PC-3 (cell line): ENCODE measurements around the gene MRM2. TPM values are rescaled to one million over a fixed set of nuclear protein-coding genes. Genes with fewer than 3 reads are reported as not detected.

Source experiments
- ATAC-seq: fragments of 200-7000 bp; cut with Tn5 transposase; 2 replicates; pipeline ENCODE4 v1.9.1; 2020; ENCODE audit warnings: mild to moderate bottlenecking, moderate library complexity
- BruUV-seq: library from RNA; stranded (reverse); fragments of 400-500 nt; replicated peaks from 2 replicates; lab custom pipeline; 2021; lab: Mats Ljungman, UMichigan
- CTCF ChIA-PET: fragments of 300-600 bp; sonication (Branson Sonifier 250); formaldehyde crosslinking; loops from one replicate; lab custom pipeline; 2022; ENCODE audit warnings: antibody characterized with exemption; lab: Charles Lee
- POLR2A ChIA-PET: fragments of 300-600 bp; sonication (Branson Sonifier 250); formaldehyde crosslinking; loops from one replicate; lab custom pipeline; 2022; ENCODE audit warnings: antibody characterized with exemption; ENCODE audit not compliant: unreplicated experiment; lab: Charles Lee
- DNase-seq: peaks from one replicate; pipeline ENCODE4 v3.0.0-alpha.2; 2015
- H2AFZ ChIP-seq: fragments of 300-600 bp; sonication (generic); 2 replicates; pipeline ENCODE4 v1.6.0; 2016; ENCODE audit warnings: antibody characterized with exemption, low read length
- H3F3A ChIP-seq: fragments of 300-600 bp; sonication (generic); one replicate; pipeline ENCODE4 v1.6.0; 2017; ENCODE audit warnings: antibody characterized with exemption, low read length, control low read depth, mild to moderate bottlenecking; ENCODE audit not compliant: unreplicated experiment
- H3K27ac ChIP-seq: fragments of 300-600 bp; sonication (generic); 2 replicates; pipeline ENCODE4 v1.5.1; 2016; ENCODE audit warnings: mild to moderate bottlenecking, low read length
- H3K27me3 ChIP-seq: fragments of 300-600 bp; sonication (generic); 2 replicates; pipeline ENCODE4 v1.6.1; 2016; ENCODE audit warnings: low read length, mixed read lengths
- H3K36me3 ChIP-seq: fragments of 300-600 bp; sonication (generic); 2 replicates; pipeline ENCODE4 v1.6.1; 2016; ENCODE audit warnings: low read depth, mixed run types, low read length, mixed read lengths
- H3K4me1 ChIP-seq: fragments of 300-600 bp; sonication (generic); 2 replicates; pipeline ENCODE4 v1.5.1; 2016; ENCODE audit warnings: low read length; ENCODE audit not compliant: insufficient read depth
- H3K4me2 ChIP-seq: fragments of 300-600 bp; sonication (generic); 2 replicates; pipeline ENCODE4 v1.6.0; 2016; ENCODE audit warnings: low read length
- H3K4me3 ChIP-seq: fragments of 300-600 bp; sonication (generic); 2 replicates; pipeline ENCODE4 v1.5.1; 2016; ENCODE audit warnings: mild to moderate bottlenecking, low read length, mixed read lengths
- H3K79me2 ChIP-seq: fragments of 300-600 bp; sonication (generic); 2 replicates; pipeline ENCODE4 v1.6.1; 2017; ENCODE audit warnings: low read length, mixed read lengths
- H3K9ac ChIP-seq: fragments of 300-600 bp; sonication (generic); 2 replicates; pipeline ENCODE4 v1.6.0; 2016; ENCODE audit warnings: mild to moderate bottlenecking, low read length
- H3K9me2 ChIP-seq: fragments of 300-600 bp; sonication (generic); replicated peaks from 2 replicates; pipeline ENCODE4 v1.6.1; 2016; ENCODE audit warnings: mixed run types, low read length, mixed read lengths
- H3K9me3 ChIP-seq: fragments of 300-600 bp; sonication (generic); 2 replicates; pipeline ENCODE4 v1.6.1; 2016; ENCODE audit warnings: low read length, mixed read lengths
- H4K20me1 ChIP-seq: fragments of 300-600 bp; sonication (generic); 2 replicates; pipeline ENCODE4 v1.6.1; 2016; ENCODE audit warnings: low read length, mixed read lengths
- EZH2 ChIP-seq: fragments of 300-600 bp; sonication (generic); IDR thresholded peaks from one replicate; pipeline ENCODE4 v1.6.1; 2017; ENCODE audit warnings: antibody characterized with exemption, mild to moderate bottlenecking, low read length; ENCODE audit not compliant: unreplicated experiment
- EZH2phosphoT487 ChIP-seq: fragments of 300-600 bp; sonication (generic); IDR thresholded peaks from 2 replicates; pipeline ENCODE4 v1.6.1; 2018; ENCODE audit warnings: mild to moderate bottlenecking, antibody characterized with exemption, low read length, borderline replicate concordance
- intact Hi-C: fragments of 100-400 bp; cut with micrococcal nuclease; formaldehyde crosslinking; loops from 2 replicates; pipeline ENCODE4 v1.9.0; 2023
- total RNA-seq: library from RNA; depleted of rRNA; stranded (reverse); fragments of >200 nt; gene quantifications from 2 replicates; pipeline ENCODE4 v1.2.3, GENCODE V29; 2014
- TF ChIP-seq, protein P1 (sequence below): fragments of 300-600 bp; sonication (generic); conservative IDR thresholded peaks from 2 replicates; pipeline ENCODE4 v1.5.1; 2017; ENCODE audit warnings: antibody characterized with exemption, low read depth, mild to moderate bottlenecking, low read length

MRM2 gene
- total RNA-seq, 1 experiment from 2014 or later: 42.6 TPM

DNA sequence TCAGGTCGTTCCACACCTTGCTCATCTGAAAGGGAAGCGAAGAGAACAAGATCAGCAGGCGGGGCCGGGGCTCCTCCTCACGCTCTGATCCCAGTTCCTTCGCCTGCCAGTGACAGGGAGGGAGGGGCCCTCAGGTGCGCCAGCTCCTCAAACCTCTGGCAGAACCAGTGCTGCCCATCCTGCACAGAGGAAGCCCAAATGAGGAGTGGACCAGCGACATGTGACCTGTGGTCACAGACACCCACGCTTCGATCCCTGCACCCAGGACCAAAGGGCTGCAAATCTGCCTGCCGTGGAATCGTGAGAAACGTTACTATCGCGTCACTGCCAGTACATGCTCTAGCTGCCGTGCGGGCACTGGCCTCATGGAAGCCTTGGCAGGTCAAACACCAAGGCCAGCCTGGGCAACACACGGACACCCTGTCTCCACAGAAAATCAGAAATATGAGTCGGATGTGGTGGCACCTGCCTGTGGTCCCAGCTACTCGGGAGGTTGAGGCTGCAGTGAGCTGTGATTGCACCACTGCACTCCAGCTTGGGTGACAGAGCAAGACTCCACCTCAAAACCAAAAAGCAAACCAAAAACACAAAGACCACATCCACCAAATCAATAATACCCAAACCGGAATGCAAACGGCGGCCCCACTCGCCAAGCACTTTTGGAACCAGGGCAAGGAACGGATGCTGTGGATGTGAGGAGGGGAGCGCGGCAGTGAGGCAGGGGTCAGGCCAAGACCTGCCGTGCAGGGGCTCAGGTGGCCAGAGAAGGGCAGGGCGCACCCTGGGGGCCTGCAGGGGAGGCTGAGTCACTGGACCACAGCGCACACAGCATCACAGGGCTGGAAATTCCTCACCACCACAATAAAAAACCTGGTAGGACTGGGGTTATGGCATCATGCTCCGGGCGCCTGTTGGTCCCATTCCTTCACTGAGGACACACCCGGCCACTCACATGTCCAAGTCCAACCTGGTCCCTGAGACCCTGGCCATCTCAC is 13.4 kb upstream of the MRM2 start:
- ChIA-PET CTCF (no interaction called here), POLR2A (no interaction called here)
- TF ChIP-seq EZH2 (no peak), EZH2phosphoT487 (peak; percentile 86)
- TF ChIP-seq, protein P1, sequence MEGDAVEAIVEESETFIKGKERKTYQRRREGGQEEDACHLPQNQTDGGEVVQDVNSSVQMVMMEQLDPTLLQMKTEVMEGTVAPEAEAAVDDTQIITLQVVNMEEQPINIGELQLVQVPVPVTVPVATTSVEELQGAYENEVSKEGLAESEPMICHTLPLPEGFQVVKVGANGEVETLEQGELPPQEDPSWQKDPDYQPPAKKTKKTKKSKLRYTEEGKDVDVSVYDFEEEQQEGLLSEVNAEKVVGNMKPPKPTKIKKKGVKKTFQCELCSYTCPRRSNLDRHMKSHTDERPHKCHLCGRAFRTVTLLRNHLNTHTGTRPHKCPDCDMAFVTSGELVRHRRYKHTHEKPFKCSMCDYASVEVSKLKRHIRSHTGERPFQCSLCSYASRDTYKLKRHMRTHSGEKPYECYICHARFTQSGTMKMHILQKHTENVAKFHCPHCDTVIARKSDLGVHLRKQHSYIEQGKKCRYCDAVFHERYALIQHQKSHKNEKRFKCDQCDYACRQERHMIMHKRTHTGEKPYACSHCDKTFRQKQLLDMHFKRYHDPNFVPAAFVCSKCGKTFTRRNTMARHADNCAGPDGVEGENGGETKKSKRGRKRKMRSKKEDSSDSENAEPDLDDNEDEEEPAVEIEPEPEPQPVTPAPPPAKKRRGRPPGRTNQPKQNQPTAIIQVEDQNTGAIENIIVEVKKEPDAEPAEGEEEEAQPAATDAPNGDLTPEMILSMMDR: no peak
- Histone ChIP-seq H3K27me3 (no peaks in the 10 kb centered on the region), H3K9me2 (no peaks in the 10 kb centered on the region), H4K20me1 (no peaks in the 10 kb centered on the region), H3K4me2 (peak overlapping the region; percentile 41), H3K36me3 (no peaks in the 10 kb centered on the region; the same call in 1 of the 2 replicates), H3K9me3 (no peaks in the 10 kb centered on the region), H3K79me2 (no peaks in the 10 kb centered on the region), H3K27ac (peak overlapping the region; percentile 57), H2AFZ (no peak overlapping the region), H3K9ac (0 out of 2 replicates have a peak overlapping the region, but pooled peaks have one; percentile 8), H3K4me1 (peaks cover 24% of the 10 kb centered on the region), H3K4me3 (no peak overlapping the region), H3F3A (no peaks in the 10 kb centered on the region)
- no TSS peak for BruUV-seq
- intact Hi-C loops: no loop called here
- peak; percentile 90 for ATAC-seq
- peak; percentile 87 for DNase-seq

DNA sequence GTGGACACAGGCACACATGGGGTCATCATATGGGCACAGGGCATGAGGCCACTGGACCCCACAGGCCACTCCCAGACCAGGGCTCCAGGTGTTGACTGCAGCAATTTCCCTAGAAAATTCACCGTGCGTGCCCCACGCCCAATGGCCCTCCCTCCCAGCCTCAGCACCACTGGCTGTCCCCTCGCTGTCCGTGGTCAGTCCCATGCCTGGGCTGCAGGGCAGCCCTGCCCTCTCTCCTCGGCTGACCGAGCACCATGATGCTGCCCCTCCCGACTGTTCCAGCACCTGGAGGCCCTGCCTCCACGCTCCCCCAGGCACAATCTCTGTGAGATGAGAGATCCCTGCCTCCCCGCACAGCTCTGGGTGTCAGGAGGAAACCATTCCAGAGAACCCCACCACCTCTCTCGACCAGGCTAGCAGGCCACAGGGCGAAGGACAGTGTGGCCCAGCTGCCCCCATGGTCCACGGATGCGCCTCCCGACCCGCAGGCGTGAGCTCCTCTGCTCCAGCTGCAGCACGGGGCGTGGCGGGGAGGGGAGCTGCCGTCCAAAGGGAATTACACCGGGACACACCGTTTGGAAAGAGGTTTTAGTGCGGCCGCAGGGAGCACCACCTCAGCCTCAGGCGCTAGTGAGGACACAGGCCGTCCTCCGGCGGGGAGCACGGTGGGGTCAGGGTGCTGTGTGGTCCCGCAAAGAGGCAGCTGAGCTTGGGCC is 12.6 kb upstream of the MRM2 start:
- ATAC-seq: no peak
- no peaks in the 10 kb centered on the region; the same call in 1 of the 2 replicates for H3K36me3 ChIP-seq
- H3K27ac ChIP-seq: peak overlapping the region; percentile 55; the same call in 1 of the 2 replicates
- intact Hi-C loops: no loop called here
- no peaks in the 10 kb centered on the region for H3K9me2 ChIP-seq
- no peak for DNase-seq
- no peaks in the 10 kb centered on the region for H3F3A ChIP-seq
- no peak overlapping the region for H3K4me3 ChIP-seq
- no peak overlapping the region for H2AFZ ChIP-seq
- ChIA-PET POLR2A (no interaction called here), CTCF (no interaction called here)
- no peaks in the 10 kb centered on the region for H3K9me3 ChIP-seq
- no peaks in the 10 kb centered on the region for H3K27me3 ChIP-seq
- TF ChIP-seq EZH2: no peak
- TF ChIP-seq, protein P1: no peak
- no peak for TF ChIP-seq EZH2phosphoT487
- no peak overlapping the region for H3K9ac ChIP-seq
- H3K4me2 ChIP-seq: peak overlapping the region; percentile 41; the same call in 1 of the 2 replicates
- TSS peak; percentile 28 for BruUV-seq
- H4K20me1 ChIP-seq: no peaks in the 10 kb centered on the region
- peaks cover 24% of the 10 kb centered on the region for H3K4me1 ChIP-seq
- no peaks in the 10 kb centered on the region for H3K79me2 ChIP-seq
